Breast epithelium (tissue), 3 donors: Measurements from ENCODE around the gene MYLK3.

Source experiments
- POLR2A ChIP-seq: fragments of 450-650 bp; IDR thresholded peaks from one replicate; pipeline ENCODE4 v1.6.1; 2016; ENCODE audit warnings: antibody characterized with exemption, mild to moderate bottlenecking, moderate library complexity
- POLR2AphosphoS5 ChIP-seq, 3 donors: sonication (generic); formaldehyde crosslinking; IDR thresholded peaks; one replicate each; pipeline ENCODE4 v1.6.1; 2017; ENCODE audit warnings: antibody characterized with exemption in 3 of 3
- TF ChIP-seq, protein P1 (sequence below), 3 donors: fragments of 450-650 bp; IDR thresholded peaks; one replicate each; pipeline ENCODE4 v1.5.1; 2016 to 2017; ENCODE audit warnings: antibody characterized with exemption in 3 of 3, mild to moderate bottlenecking in 3 of 3, moderate library complexity in 3 of 3

DNA sequence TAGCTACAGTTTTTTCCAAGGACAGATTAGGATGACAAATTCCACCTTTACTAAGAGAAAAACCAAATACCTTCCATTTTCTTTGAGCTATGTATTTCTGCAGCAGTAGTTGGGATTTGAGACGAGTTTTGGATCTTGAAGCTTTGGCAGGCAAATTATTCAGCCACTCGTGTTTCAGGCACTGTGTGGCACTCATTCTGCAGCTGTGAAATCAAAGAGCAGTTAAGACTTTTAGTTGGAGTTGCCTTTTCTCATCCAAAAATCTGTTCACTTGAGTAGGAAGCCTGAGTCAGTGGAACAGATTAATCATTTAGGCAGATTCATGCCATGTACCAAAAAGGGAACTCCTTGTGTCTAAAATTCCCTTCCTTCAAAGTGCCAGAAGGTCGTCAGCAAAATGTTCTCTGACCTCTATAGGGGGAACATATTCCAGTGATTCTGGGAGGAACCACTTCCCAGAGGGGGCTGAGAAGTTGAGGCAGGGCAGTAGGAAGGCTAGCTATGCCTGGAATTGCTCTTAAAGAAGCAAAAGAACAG is 38.6 kb downstream of the MYLK3 start:
- no peak for TF ChIP-seq POLR2A
- TF ChIP-seq, protein P1, sequence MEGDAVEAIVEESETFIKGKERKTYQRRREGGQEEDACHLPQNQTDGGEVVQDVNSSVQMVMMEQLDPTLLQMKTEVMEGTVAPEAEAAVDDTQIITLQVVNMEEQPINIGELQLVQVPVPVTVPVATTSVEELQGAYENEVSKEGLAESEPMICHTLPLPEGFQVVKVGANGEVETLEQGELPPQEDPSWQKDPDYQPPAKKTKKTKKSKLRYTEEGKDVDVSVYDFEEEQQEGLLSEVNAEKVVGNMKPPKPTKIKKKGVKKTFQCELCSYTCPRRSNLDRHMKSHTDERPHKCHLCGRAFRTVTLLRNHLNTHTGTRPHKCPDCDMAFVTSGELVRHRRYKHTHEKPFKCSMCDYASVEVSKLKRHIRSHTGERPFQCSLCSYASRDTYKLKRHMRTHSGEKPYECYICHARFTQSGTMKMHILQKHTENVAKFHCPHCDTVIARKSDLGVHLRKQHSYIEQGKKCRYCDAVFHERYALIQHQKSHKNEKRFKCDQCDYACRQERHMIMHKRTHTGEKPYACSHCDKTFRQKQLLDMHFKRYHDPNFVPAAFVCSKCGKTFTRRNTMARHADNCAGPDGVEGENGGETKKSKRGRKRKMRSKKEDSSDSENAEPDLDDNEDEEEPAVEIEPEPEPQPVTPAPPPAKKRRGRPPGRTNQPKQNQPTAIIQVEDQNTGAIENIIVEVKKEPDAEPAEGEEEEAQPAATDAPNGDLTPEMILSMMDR (IDR thresholded peaks at IDR 0.05): no peak
- TF ChIP-seq POLR2AphosphoS5 (IDR thresholded peaks at IDR 0.05): no peak
